Measurements from ENCODE around the gene ZNRF4.

GRCh38 chr19:5501907-5502306 lies 46.7 kb downstream of the ZNRF4 start:
- no peak for TF ChIP-seq MYC (IDR thresholded peaks at IDR 0.05; ENCODE audit: low read depth, low read length)
- no peak for TF ChIP-seq POLR2A (IDR thresholded peaks at IDR 0.05; ENCODE audit: extremely low read depth, insufficient read length)

Measured in NB4 (cell line).